GM23248 (cell line): ENCODE data around the gene MED12L.

Source experiments
- EZH2 ChIP-seq: fragments of 200-600 bp; sonication (generic); IDR thresholded peaks from 2 replicates; pipeline ENCODE4 v1.6.1; 2018; ENCODE audit warnings: antibody characterized with exemption, mild to moderate bottlenecking; ENCODE audit not compliant: insufficient read depth, poor library complexity, severe bottlenecking
- EZH2phosphoT487 ChIP-seq: fragments of 200-600 bp; sonication (generic); IDR thresholded peaks from 2 replicates; pipeline ENCODE4 v1.6.1; 2018; ENCODE audit warnings: antibody characterized with exemption, moderate library complexity, mild to moderate bottlenecking, low read depth; ENCODE audit not compliant: insufficient read depth

DNA sequence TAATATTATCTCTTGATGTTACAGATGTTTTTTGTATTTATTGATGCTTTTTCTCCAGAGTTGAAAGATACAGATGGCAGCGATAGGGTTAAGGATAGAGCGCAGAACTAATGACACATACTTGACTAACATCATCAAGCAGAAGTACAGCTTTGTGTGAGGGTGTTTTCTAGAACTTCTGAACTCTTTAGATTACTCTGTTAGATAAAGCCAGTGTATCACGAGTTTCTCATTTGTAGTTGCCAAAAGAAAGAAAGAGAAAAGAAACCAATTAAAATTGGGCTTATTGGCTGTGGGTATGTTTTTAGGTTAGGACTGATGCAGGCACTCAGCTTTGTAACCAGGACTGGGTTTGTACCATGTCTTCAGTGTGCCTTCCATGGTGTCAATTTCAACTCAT, 124.2 kb downstream of the MED12L start:
- TF ChIP-seq EZH2 (no peak), EZH2phosphoT487 (no peak)
